Gastroesophageal sphincter (tissue), 4 donors: ENCODE results near the gene WASF1. TPM values are rescaled to one million over a fixed set of nuclear protein-coding genes. Genes with fewer than 3 reads are reported as not detected.

Experiments used
- ATAC-seq: fragments of 150-250 bp; one replicate; pipeline ENCODE4 v1.9.1; 2016; ENCODE audit warnings: mild to moderate bottlenecking, moderate library complexity
- H3K27ac ChIP-seq, 4 donors: fragments of 200-600 bp; sonication (generic) in 3 of 4; 1 replicate in 3 of 4; 2 replicates in 1 of 4; pipeline ENCODE4 v1.5.1; 2016 to 2019
- H3K27me3 ChIP-seq: fragments of 200-600 bp; sonication (generic); one replicate; pipeline ENCODE4 v1.5.1; 2019
- H3K36me3 ChIP-seq, 2 donors: fragments of 200-600 bp; sonication (generic); one replicate each; pipeline ENCODE4 v1.5.1; 2019; ENCODE audit warnings: control low read depth in 1 of 2
- H3K4me1 ChIP-seq, 3 donors: fragments of 200-600 bp; sonication (generic); 1 replicate in 2 of 3; 2 replicates in 1 of 3; pipeline ENCODE4 v1.5.1; 2016 to 2019; ENCODE audit warnings: control low read depth in 2 of 3
- H3K4me3 ChIP-seq, 2 donors: fragments of 200-600 bp; sonication (generic); one replicate each; pipeline ENCODE4 v1.5.1; 2019; ENCODE audit warnings: mild to moderate bottlenecking in 1 of 2, moderate library complexity in 1 of 2
- H3K9me3 ChIP-seq, 3 donors: fragments of 200-600 bp; sonication (generic); one replicate each; pipeline ENCODE4 v1.5.1; 2017 to 2019; ENCODE audit warnings: control low read depth in 2 of 3
- CTCF ChIP-seq, 4 experiments: fragments of 200-600 bp in 2 of 4; fragments of 450-650 bp in 2 of 4; sonication (generic) in 1 of 4; IDR thresholded peaks; one replicate each; pipeline ENCODE4 v1.5.1; 2017 to 2019; ENCODE audit warnings: antibody characterized with exemption in 4 of 4, mild to moderate bottlenecking in 2 of 4, moderate library complexity in 2 of 4
- EP300 ChIP-seq: sonication (generic); formaldehyde crosslinking; IDR thresholded peaks from one replicate; pipeline ENCODE4 v1.6.1; 2017; ENCODE audit warnings: antibody characterized with exemption, mild to moderate bottlenecking
- POLR2A ChIP-seq, 2 donors: fragments of 450-650 bp; IDR thresholded peaks; one replicate each; pipeline ENCODE4 v1.6.1; 2017; ENCODE audit warnings: antibody characterized with exemption in 2 of 2, mild to moderate bottlenecking in 2 of 2, moderate library complexity in 1 of 2
- POLR2AphosphoS5 ChIP-seq: sonication (generic); formaldehyde crosslinking; IDR thresholded peaks from one replicate; pipeline ENCODE4 v1.6.1; 2017; ENCODE audit warnings: antibody characterized with exemption
- WGBS, 2 donors: methylation state at CpG; one replicate each; pipeline ENCODE4 v1.1.5; 2018; ENCODE audit warnings: low coverage in 1 of 2; 5-methylcytosine and 5-hydroxymethylcytosine counted together
- total RNA-seq, 4 donors: library from RNA; depleted of rRNA; stranded (reverse); fragments of >200 nt; gene quantifications; one replicate each; pipeline ENCODE4 v1.1.0, GENCODE V29; 2016

Gene WASF1
- total RNA-seq, 4 donors from 2014 or later, result 11.8 to 27.7 (median 24.5) TPM

GRCh38 chr6:110140650-110141049, 38.8 kb downstream of the WASF1 start:
- no peak for TF ChIP-seq EP300
- TF ChIP-seq POLR2AphosphoS5, result no peak
- TF ChIP-seq CTCF (IDR thresholded peaks at IDR 0.05), result no peak
- no peaks in the 10 kb centered on the region for H3K4me1 ChIP-seq
- H3K9me3 ChIP-seq, result no peaks in the 10 kb centered on the region
- H3K27me3 ChIP-seq, result no peaks in the 10 kb centered on the region
- no peak overlapping the region for H3K27ac ChIP-seq
- 82 to 96% methylated on average over 2 of the region's 2 CpGs for WGBS, 2 donors
- no peak overlapping the region for H3K4me3 ChIP-seq
- no peak for ATAC-seq
- H3K36me3 ChIP-seq, result peaks cover 0 to 9% of the 10 kb centered on the region in 2 donors

DNA sequence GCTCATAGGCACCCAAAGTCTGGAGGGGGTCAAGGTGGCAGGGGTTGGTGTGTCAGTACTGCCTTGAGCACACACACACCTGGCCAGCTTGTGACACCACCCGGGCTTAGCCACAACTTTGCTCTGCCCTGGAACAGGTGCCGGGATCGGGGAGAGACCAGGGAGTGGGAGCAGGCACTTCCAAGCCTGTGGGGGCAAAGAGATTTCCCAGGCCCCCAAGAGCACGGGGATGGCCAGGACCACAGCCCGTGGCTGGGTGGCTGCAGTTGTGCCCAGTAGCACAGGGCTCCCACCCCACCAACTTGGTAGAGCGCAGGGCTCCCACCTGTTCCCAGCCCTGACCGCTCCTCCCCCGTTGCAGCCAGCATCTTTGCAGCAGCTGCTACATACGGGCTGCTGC, 40.4 kb downstream of the WASF1 start:
- Histone ChIP-seq H3K36me3 (peaks cover 0 to 9% of the 10 kb centered on the region in 2 donors), H3K4me1 (no peaks in the 10 kb centered on the region), H3K9me3 (no peaks in the 10 kb centered on the region), H3K4me3 (no peak overlapping the region), H3K27me3 (no peaks in the 10 kb centered on the region), H3K27ac (no peak overlapping the region)
- WGBS, 2 donors, result 90% methylated on average over 2 of the region's 9 CpGs; no CpG with 5 or more reads in 1 of the 2 donors
- TF ChIP-seq POLR2A (IDR thresholded peaks at IDR 0.05) (no peak), CTCF (IDR thresholded peaks at IDR 0.05) (no peak), POLR2AphosphoS5 (no peak), EP300 (no peak)
- ATAC-seq, result no peak

- Histone ChIP-seq H3K4me3 (no peak overlapping the region), H3K9me3 (no peaks in the 10 kb centered on the region), H3K27me3 (no peaks in the 10 kb centered on the region), H3K4me1 (no peaks in the 10 kb centered on the region), H3K27ac (no peak overlapping the region), H3K36me3 (peaks cover 0 to 9% of the 10 kb centered on the region in 2 donors)
- WGBS, 2 donors, result 93 to 100% methylated on average over 1 to 3 of the region's 10 CpGs
- ATAC-seq, result no peak
- TF ChIP-seq POLR2AphosphoS5, result no peak
- no peak for TF ChIP-seq CTCF (IDR thresholded peaks at IDR 0.05)
- no peak for TF ChIP-seq EP300
- no peak for TF ChIP-seq POLR2A (IDR thresholded peaks at IDR 0.05)
These were observed 41.3 kb downstream of the WASF1 start for GRCh38 chr6:110137924-110138887.

DNA sequence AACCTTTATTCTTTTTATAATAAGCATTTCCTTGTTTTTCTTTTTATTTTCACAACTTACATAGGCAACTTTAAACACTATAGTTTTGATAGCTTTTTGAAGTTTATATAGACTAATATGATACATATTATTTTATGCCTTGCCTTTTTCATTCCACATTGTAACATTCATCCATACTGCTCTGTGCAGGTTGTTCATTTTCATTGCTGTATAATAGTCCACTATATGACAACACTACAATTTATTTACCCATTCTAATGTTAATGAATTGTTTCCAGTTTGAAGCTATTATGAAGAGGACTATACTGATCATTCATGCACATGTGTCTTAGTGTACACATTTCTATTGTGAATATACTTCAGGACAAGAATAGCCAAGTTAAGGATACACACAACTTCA, 49.1 kb downstream of the WASF1 start:
- Histone ChIP-seq H3K27ac (no peak overlapping the region), H3K36me3 (no peaks in the 10 kb centered on the region), H3K4me3 (no peak overlapping the region), H3K9me3 (no peaks in the 10 kb centered on the region), H3K4me1 (no peaks in the 10 kb centered on the region), H3K27me3 (no peaks in the 10 kb centered on the region)
- ATAC-seq, result no peak
- TF ChIP-seq POLR2AphosphoS5, result no peak
- TF ChIP-seq EP300, result no peak
- no peak for TF ChIP-seq POLR2A (IDR thresholded peaks at IDR 0.05)
- no peak for TF ChIP-seq CTCF (IDR thresholded peaks at IDR 0.05)

DNA sequence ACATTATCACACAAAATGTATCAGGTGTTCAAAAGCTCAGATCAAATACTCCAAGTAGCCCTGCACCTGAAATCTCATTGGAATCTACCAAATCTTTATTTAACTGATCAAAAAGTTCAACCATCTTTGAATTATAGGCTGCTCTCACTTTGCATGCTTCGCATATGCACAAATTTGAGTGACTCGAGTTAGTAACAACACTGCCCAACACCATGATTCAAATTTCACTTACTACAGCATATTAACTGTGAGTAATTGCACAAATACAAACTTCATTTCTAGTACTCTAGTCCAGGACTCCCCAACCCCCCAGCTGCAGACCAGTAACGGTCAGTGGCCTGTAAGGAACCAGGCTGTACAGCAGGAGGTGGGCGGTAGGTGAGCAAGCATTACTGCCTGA, 51.1 kb downstream of the WASF1 start:
- TF ChIP-seq EP300, result no peak
- no peak for TF ChIP-seq POLR2A (IDR thresholded peaks at IDR 0.05)
- no peak for TF ChIP-seq POLR2AphosphoS5
- TF ChIP-seq CTCF (IDR thresholded peaks at IDR 0.05), result no peak
- H3K27me3 ChIP-seq, result no peaks in the 10 kb centered on the region
- H3K4me3 ChIP-seq, result no peak overlapping the region
- WGBS, 2 donors, result 83 to 94% methylated on average over 2 to 4 of the region's 4 CpGs
- H3K27ac ChIP-seq, result no peak overlapping the region
- H3K4me1 ChIP-seq, result no peaks in the 10 kb centered on the region
- H3K36me3 ChIP-seq, result no peaks in the 10 kb centered on the region
- no peak for ATAC-seq
- no peaks in the 10 kb centered on the region for H3K9me3 ChIP-seq
